Mammary epithelial cell (primary cell): ENCODE results near the gene MZF1.

Source experiments
- CTCF ChIP-seq, 2 donors: IDR thresholded peaks in 1 of 2; conservative IDR thresholded peaks in 1 of 2; 2 replicates each; pipeline ENCODE4 v1.5.1; 2011 to 2012; ENCODE audit warnings: inconsistent platforms in 2 of 2, low read length in 2 of 2, mild to moderate bottlenecking in 2 of 2, control low read depth in 1 of 2, low read depth in 1 of 2; ENCODE audit not compliant: insufficient read depth in 1 of 2; ENCODE audit errors: extremely low read depth in 1 of 2
- EZH2 ChIP-seq: IDR thresholded peaks from 2 replicates; pipeline ENCODE4 v1.6.1; 2012; ENCODE audit warnings: low read length, inconsistent platforms, borderline replicate concordance

GRCh38 chr19:58571575-58571947 lies 1.6 kb downstream of the MZF1 start:
- TF ChIP-seq CTCF (conservative IDR thresholded peaks at IDR 0.05 in 1 of 2, IDR thresholded peaks at IDR 0.05 in 1 of 2; ENCODE audit: extremely low read depth in 1 of 2, insufficient read depth in 1 of 2, low read depth in 1 of 2, low read length in 2 of 2) (no peak), EZH2 (no peak)
